NCI-H345 treated with DMSO at 0.1 percent for 48 hours (cell line): ENCODE results near the gene LZTR1.

Source experiments
- DNase-seq: peaks from one replicate; lab custom pipeline; 2025; ENCODE audit not compliant: unreplicated experiment; lab: John Stamatoyannopoulos, UW

The LZTR1 gene

GRCh38 chr22:20949698-20950183 lies 32.4 kb upstream of the LZTR1 start:
- DNase-seq: no peak

GRCh38 chr22:20951151-20951931 lies 30.8 kb upstream of the LZTR1 start:
- DNase-seq: no peak

GRCh38 chr22:20951932-20952380 lies 30.1 kb upstream of the LZTR1 start:
- DNase-seq: no peak

DNA sequence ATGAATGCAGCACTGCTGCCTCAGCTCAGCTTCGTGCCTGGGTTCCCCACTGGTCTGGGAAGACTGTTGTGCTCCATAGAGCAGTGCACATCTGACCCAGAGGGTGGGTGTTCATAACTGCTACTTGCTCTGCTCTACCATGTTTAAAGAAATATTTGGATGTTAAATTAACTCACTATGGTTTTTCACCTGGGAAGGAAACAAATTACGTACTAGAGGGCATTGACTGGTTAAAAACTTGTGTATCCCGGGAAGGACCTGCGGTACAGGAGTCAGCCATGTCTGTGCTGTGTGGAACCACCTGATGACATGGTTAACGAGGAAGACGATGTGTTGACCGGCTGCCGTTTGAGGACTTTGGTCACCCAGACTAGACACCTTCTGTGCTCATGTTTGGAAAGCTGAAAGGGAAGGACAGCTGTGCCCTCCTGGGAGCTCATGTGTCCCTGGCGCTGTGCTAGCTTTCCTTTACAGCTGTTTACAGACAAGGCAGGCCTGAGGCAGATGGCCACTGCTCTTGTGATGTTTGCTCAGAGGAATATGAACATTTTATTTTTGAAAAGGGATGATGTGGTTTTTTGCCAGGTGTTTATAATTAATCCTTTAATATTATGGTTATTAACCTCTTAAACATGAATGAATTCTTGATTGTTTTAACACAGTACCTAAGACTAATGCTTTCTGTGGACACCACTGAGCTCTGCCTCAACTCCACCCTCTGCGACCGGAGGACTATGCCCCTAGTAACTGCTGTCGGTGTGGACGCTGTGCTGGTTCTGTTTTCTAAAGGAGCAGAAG lies 29.4 kb upstream of the LZTR1 start:
- DNase-seq: no peak

DNA sequence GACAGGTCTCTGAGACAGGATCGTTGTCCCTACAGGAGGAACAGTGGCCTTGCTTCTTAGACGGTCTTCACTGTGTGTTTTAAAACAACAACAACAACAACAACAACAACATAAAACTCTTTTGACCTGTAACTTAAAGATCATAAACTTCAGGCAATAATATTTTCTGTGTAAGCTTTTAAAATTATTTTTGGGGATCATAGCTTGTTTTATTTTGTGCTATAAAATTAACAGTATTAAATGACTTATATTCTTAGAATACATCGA lies 28.8 kb upstream of the LZTR1 start:
- no peak for DNase-seq

DNA sequence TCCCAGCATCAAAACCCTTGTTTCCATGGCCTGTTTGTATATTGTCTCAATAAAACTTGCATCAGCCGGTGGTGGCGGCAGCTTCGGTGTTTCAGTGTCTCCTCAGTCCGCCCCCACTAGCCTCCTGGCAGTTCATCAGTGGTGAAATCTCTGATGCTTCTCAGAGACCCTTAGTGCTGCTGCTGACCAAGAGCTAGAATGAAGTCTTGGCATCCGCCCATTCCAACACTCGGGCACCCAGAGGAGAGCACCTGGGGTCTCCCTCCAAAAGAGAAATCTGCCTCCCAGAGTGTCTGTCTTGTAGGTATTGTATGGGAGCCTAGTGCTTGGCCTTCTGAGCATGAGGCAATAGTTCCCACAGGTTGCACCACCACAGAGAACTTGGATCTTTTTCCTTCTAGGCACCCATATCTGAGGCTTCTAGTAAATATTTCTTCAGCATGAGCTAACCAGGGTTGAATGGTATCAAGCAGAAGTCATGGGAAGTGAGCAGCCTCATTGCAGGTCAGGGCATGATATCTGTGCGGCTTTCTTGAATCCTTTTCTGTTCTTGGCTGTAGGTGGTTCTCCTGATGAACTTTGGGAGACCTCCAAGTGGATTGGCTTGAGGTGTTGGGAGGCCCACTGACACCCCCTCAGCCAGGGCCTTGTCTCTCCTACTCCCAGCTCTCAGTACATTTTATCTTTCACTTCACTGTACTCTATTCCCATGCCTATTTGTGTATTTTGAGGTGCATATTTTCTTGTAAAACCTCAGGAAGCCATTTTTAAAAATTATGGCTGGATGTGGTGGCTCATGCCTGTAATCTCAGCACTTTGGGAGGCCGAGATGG lies 28.2 kb upstream of the LZTR1 start:
- no peak for DNase-seq

DNA sequence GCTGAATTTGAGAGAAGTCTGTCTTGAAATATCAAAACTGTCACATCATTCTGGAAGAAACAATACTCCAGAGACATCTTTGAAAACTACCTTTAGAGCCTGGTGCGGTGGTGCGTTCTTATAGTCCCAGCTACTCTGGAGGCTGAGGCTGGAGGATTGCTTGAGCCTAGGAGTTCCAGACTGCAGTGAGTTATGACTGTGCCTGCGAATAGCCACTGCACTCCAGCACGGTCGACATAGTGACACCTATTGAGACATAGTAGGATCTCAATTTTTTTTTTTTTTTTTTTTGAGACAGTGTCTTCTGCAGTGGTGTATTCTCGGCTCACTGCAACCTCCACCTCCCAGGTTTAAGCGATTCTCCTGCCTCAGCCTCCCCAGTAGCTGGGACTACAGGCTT lies 26.5 kb upstream of the LZTR1 start:
- no peak for DNase-seq

GRCh38 chr22:20956258-20957101 lies 25.6 kb upstream of the LZTR1 start:
- no peak for DNase-seq

DNA sequence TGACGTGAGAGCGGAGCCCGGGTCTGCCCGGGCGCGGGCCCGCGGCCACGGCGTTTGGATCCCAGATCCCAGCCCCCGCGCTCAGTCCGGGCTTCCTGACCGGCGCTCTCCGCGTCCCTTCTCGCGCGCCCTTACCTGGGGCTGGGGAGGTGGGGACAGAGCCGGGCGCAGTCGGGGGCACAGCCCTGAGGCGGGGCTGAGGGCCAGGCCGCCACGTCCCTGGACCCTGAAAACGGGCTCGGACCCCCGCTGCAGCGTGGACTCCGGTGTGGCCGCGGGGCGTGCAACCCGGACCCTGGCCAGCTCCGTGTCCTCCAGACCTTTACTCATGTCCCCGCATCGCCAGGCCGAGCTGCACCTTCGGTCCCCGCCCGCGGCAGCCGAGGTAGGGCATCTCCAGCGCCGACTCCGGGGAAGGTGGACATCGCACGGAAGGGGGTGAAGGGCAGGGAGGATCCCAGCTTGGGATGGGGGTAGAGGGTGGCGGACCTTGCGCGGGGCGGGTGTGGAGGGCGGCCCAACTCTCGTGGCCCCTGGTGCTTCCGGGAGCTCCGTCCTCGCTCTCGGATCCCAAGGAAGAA lies 24.9 kb upstream of the LZTR1 start:
- DNase-seq: no peak

GRCh38 chr22:20957683-20958431 lies 24.2 kb upstream of the LZTR1 start:
- DNase-seq: no peak

- DNase-seq: no peak
These were observed 22.3 kb upstream of the LZTR1 start for GRCh38 chr22:20959578-20960461.

GRCh38 chr22:20960609-20961008 lies 21.5 kb upstream of the LZTR1 start:
- no peak for DNase-seq

- DNase-seq: no peak
These were observed 19.6 kb upstream of the LZTR1 start for GRCh38 chr22:20962491-20962945.

DNA sequence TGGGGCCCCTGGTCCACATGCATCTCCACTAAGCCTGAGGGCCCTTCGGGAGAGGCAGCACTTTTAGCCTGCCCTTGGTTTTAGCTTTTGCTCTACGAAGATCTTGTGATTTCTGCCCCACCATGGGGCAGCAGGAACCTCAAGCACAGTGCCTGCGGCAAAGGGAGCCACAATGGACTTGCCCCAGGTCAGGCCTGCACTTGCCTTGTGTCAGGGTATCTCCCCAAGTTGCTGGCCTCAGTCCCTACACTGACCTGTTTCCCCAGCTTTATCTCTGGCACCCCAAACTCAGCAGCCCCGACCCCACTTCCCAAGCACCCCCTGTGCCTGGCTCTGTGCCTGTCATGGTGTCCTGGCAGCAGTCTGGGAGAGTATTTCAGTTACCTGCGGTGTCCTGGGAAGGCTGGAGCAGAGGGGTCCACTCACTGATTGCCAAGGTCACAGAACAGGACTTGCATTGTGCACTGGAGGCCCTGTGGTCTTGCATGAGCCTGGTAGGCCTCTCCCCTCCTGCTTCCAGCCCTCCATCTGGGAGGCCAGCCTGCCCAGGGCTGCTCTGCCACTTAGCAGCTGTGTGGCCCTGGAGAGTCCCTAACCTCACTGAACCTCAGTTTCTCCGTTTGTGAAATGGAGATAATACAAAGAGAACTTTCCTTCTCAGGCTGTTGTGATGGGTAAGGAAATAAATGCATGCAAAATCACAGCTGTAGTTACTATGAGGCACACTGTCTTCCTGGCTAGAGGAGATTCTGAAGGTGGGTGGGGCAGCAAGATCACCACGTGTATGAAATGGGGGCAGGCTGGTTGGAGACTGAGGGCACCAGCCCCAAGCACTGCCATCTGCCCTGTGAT lies 18.7 kb upstream of the LZTR1 start:
- no peak for DNase-seq

- DNase-seq: no peak
These were observed 17.9 kb upstream of the LZTR1 start for GRCh38 chr22:20964090-20964798.

GRCh38 chr22:20964799-20965103 lies 17.3 kb upstream of the LZTR1 start:
- DNase-seq: no peak
